Loucy (cell line): Measurements from ENCODE around the gene SPTB.

Experiments
- H2AFZ ChIP-seq: fragments of 200-600 bp; sonication (generic); 2 replicates; pipeline ENCODE4 v1.6.0; 2016; ENCODE audit warnings: antibody characterized with exemption, mild to moderate bottlenecking, low read length, moderate library complexity
- H3F3A ChIP-seq: fragments of 200-600 bp; 2 replicates; pipeline ENCODE4 v1.6.0; 2016; ENCODE audit warnings: antibody characterized with exemption, low read depth, mild to moderate bottlenecking
- H3K27me3 ChIP-seq: fragments of 200-600 bp; sonication (generic); 2 replicates; pipeline ENCODE4 v1.6.1; 2014; ENCODE audit warnings: low read length, mild to moderate bottlenecking; ENCODE audit not compliant: insufficient read depth, poor library complexity, severe bottlenecking
- H3K36me3 ChIP-seq: fragments of 200-600 bp; sonication (generic); 2 replicates; pipeline ENCODE4 v1.6.1; 2016; ENCODE audit warnings: low read length; ENCODE audit not compliant: insufficient read depth
- H3K4me1 ChIP-seq: fragments of 200-600 bp; sonication (generic); 2 replicates; pipeline ENCODE4 v1.5.1; 2014; ENCODE audit warnings: low read length, mild to moderate bottlenecking; ENCODE audit not compliant: insufficient read depth, poor library complexity, severe bottlenecking
- H3K4me2 ChIP-seq: fragments of 200-600 bp; sonication (generic); 2 replicates; pipeline ENCODE4 v1.6.0; 2014; ENCODE audit warnings: antibody characterized with exemption, low read length, low read depth, mild to moderate bottlenecking; ENCODE audit not compliant: poor library complexity, severe bottlenecking
- H3K4me3 ChIP-seq: fragments of 200-600 bp; sonication (generic); 2 replicates; pipeline ENCODE4 v1.5.1; 2014; ENCODE audit warnings: low read length, mild to moderate bottlenecking, mixed read lengths; ENCODE audit not compliant: poor library complexity, severe bottlenecking
- H3K79me2 ChIP-seq: fragments of 200-600 bp; sonication (generic); 2 replicates; pipeline ENCODE4 v1.6.1; 2014; ENCODE audit warnings: low read length; ENCODE audit not compliant: insufficient read depth
- H3K9ac ChIP-seq: fragments of 200-600 bp; sonication (generic); 2 replicates; pipeline ENCODE4 v1.6.0; 2014; ENCODE audit warnings: mild to moderate bottlenecking, low read depth, low read length, moderate library complexity; ENCODE audit not compliant: poor library complexity, severe bottlenecking
- H3K9me2 ChIP-seq: fragments of 200-600 bp; sonication (generic); replicated peaks from 2 replicates; pipeline ENCODE4 v1.6.1; 2016; ENCODE audit warnings: low read depth, low read length, mixed read lengths
- H3K9me3 ChIP-seq: fragments of 200-600 bp; sonication (generic); 2 replicates; pipeline ENCODE4 v1.6.1; 2014; ENCODE audit warnings: mild to moderate bottlenecking, antibody characterized with exemption, low read length, low read depth; ENCODE audit not compliant: insufficient read depth
- H4K20me1 ChIP-seq: fragments of 200-600 bp; sonication (generic); 2 replicates; pipeline ENCODE4 v1.6.0; 2014; ENCODE audit warnings: antibody characterized with exemption, low read length, mild to moderate bottlenecking; ENCODE audit not compliant: insufficient read depth, poor library complexity, severe bottlenecking
- CTCF ChIP-seq: fragments of 200-600 bp; sonication (generic); conservative IDR thresholded peaks from 2 replicates; pipeline ENCODE4 v1.5.1; 2014; ENCODE audit warnings: mild to moderate bottlenecking, antibody characterized with exemption, low read length
- EZH2phosphoT487 ChIP-seq: fragments of 200-600 bp; IDR thresholded peaks from 2 replicates; pipeline ENCODE4 v1.6.1; 2018; ENCODE audit warnings: antibody characterized with exemption, mild to moderate bottlenecking, moderate library complexity, borderline replicate concordance

The SPTB gene

GRCh38 chr14:64706593-64707193, 173.0 kb downstream of the SPTB start:
- Histone ChIP-seq H3K9me3 (no peaks in the 10 kb centered on the region), H3K36me3 (no peaks in the 10 kb centered on the region), H3K9ac (peak overlapping the region; percentile 89), H3K9me2 (no peaks in the 10 kb centered on the region), H3K79me2 (peaks cover 62% of the 10 kb centered on the region), H4K20me1 (no peaks in the 10 kb centered on the region), H3K4me1 (peaks cover 69% of the 10 kb centered on the region), H2AFZ (no peak overlapping the region), H3K27me3 (no peaks in the 10 kb centered on the region), H3K4me2 (peak overlapping the region; percentile 96), H3K4me3 (peak overlapping the region; percentile 76), H3F3A (peaks cover 10% of the 10 kb centered on the region; the same call in 1 of the 2 replicates)
- TF ChIP-seq CTCF (no peak), EZH2phosphoT487 (no peak)

- Histone ChIP-seq H4K20me1 (no peaks in the 10 kb centered on the region), H2AFZ (no peak overlapping the region), H3K79me2 (peaks cover 58% of the 10 kb centered on the region), H3K9me2 (no peaks in the 10 kb centered on the region), H3K4me2 (peak overlapping the region; percentile 96), H3K9ac (peak overlapping the region; percentile 89), H3K9me3 (no peaks in the 10 kb centered on the region), H3F3A (peaks cover 10% of the 10 kb centered on the region; the same call in 1 of the 2 replicates), H3K4me3 (peak overlapping the region; percentile 76), H3K4me1 (peaks cover 69% of the 10 kb centered on the region), H3K36me3 (no peaks in the 10 kb centered on the region), H3K27me3 (no peaks in the 10 kb centered on the region)
- TF ChIP-seq CTCF: no peak
- no peak for TF ChIP-seq EZH2phosphoT487
These were observed 173.6 kb downstream of the SPTB start for GRCh38 chr14:64706119-64706592.

GRCh38 chr14:64705381-64706118, 174.2 kb downstream of the SPTB start:
- peaks cover 63% of the 10 kb centered on the region for H3K4me1 ChIP-seq
- H3K4me2 ChIP-seq: peak overlapping the region; percentile 96
- no peaks in the 10 kb centered on the region for H4K20me1 ChIP-seq
- peak overlapping the region; percentile 89 for H3K9ac ChIP-seq
- no peaks in the 10 kb centered on the region for H3K36me3 ChIP-seq
- no peaks in the 10 kb centered on the region for H3K9me3 ChIP-seq
- peak overlapping the region; percentile 83; the same call in 1 of the 2 replicates for H2AFZ ChIP-seq
- H3F3A ChIP-seq: peaks cover 10% of the 10 kb centered on the region; the same call in 1 of the 2 replicates
- H3K9me2 ChIP-seq: no peaks in the 10 kb centered on the region
- no peaks in the 10 kb centered on the region for H3K27me3 ChIP-seq
- no peak for TF ChIP-seq EZH2phosphoT487
- no peak for TF ChIP-seq CTCF
- peak overlapping the region; percentile 76 for H3K4me3 ChIP-seq
- H3K79me2 ChIP-seq: peaks cover 52% of the 10 kb centered on the region
